ENCODE results near the gene NUTM1. TPM values are rescaled to one million over a fixed set of nuclear protein-coding genes. Genes with fewer than 3 reads are reported as not detected.

Gene NUTM1
- total RNA-seq, 1 donor from 2014 or later, result not detected

GRCh38 chr15:34365091-34365825 lies 22.1 kb downstream of the NUTM1 start:
- H3K36me3 ChIP-seq (ENCODE audit: control insufficient read depth, insufficient read depth, low read length), result peaks cover 1% of the 10 kb centered on the region
- H3K27me3 ChIP-seq (ENCODE audit: control insufficient read depth, insufficient read depth, low read length), result no peaks in the 10 kb centered on the region
- H3K4me3 ChIP-seq (ENCODE audit: low read depth, low read length), result no peak overlapping the region
- TF ChIP-seq CTCF (IDR thresholded peaks at IDR 0.05; ENCODE audit: insufficient read depth, low read length, poor library complexity, severe bottlenecking), result no peak
- DNase-seq (ENCODE audit: low read depth), result no peak

GRCh38 chr15:34365836-34366235 lies 22.7 kb downstream of the NUTM1 start:
- peaks cover 1% of the 10 kb centered on the region for H3K36me3 ChIP-seq (ENCODE audit: control insufficient read depth, insufficient read depth, low read length)

GRCh38 chr15:34366271-34367065 lies 23.4 kb downstream of the NUTM1 start:
- H3K27me3 ChIP-seq (ENCODE audit: control insufficient read depth, insufficient read depth, low read length), result no peaks in the 10 kb centered on the region
- DNase-seq (ENCODE audit: low read depth), result peak; percentile 14
- no peak for TF ChIP-seq CTCF (IDR thresholded peaks at IDR 0.05; ENCODE audit: insufficient read depth, low read length, poor library complexity, severe bottlenecking)
- H3K4me3 ChIP-seq (ENCODE audit: low read depth, low read length), result peak overlapping the region; percentile 62
- H3K36me3 ChIP-seq (ENCODE audit: control insufficient read depth, insufficient read depth, low read length), result peaks cover 1% of the 10 kb centered on the region

More at GRCh38 chr15:34365836-34366235, 22.7 kb downstream of the NUTM1 start:
- H3K4me3 ChIP-seq (ENCODE audit: low read depth, low read length), result peak overlapping the region; percentile 62
- no peak for DNase-seq (ENCODE audit: low read depth)
- no peaks in the 10 kb centered on the region for H3K27me3 ChIP-seq (ENCODE audit: control insufficient read depth, insufficient read depth, low read length)
- TF ChIP-seq CTCF (IDR thresholded peaks at IDR 0.05; ENCODE audit: insufficient read depth, low read length, poor library complexity, severe bottlenecking), result no peak

- Histone ChIP-seq H3K4me3 (ENCODE audit: low read depth, low read length) (peak within 1 kb of the TSS; percentile 62), H3K27me3 (ENCODE audit: control insufficient read depth, insufficient read depth, low read length) (no peaks in the 10 kb centered on the region), H3K36me3 (ENCODE audit: control insufficient read depth, insufficient read depth, low read length) (peaks cover 1% of the 10 kb centered on the region)
- peak; percentile 35 for DNase-seq (ENCODE audit: low read depth)
- peak; percentile 93 for TF ChIP-seq CTCF (IDR thresholded peaks at IDR 0.05; ENCODE audit: insufficient read depth, low read length, poor library complexity, severe bottlenecking)
Observed at GRCh38 chr15:34367101-34368081, 24.3 kb downstream of the NUTM1 start, which contains the start of gene LPCAT4. Gene LPCAT4, minus strand, starts transcription at chr15:34367196. Its CDS starts 96 bp downstream, at chr15:34367100.

DNA sequence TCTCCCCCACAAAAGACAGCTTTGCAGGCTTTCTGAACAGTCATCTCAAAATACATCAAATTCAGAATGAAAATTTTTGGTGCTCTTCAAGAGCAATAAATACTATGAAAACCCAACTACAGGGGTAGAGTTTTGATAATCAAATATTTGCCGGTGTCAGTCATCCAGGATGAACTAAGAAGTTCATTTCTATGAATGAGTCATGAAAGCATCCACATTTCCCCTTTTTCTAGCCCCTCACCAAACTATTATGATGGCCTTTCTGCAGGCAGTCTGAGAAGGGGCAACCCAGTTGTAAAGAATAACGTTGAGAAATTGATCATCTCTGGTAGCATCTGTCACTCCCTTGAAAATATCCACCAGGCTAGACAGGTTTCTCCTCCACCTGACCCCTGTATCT lies 27.0 kb downstream of the NUTM1 start:
- TF ChIP-seq CTCF (IDR thresholded peaks at IDR 0.05; ENCODE audit: insufficient read depth, low read length, poor library complexity, severe bottlenecking), result no peak
- Histone ChIP-seq H3K4me3 (ENCODE audit: low read depth, low read length) (no peak overlapping the region), H3K27me3 (ENCODE audit: control insufficient read depth, insufficient read depth, low read length) (no peaks in the 10 kb centered on the region), H3K36me3 (ENCODE audit: control insufficient read depth, insufficient read depth, low read length) (no peaks in the 10 kb centered on the region)
- no peak for DNase-seq (ENCODE audit: low read depth)
